ENCODE results near the gene CYTIP.

DNA sequence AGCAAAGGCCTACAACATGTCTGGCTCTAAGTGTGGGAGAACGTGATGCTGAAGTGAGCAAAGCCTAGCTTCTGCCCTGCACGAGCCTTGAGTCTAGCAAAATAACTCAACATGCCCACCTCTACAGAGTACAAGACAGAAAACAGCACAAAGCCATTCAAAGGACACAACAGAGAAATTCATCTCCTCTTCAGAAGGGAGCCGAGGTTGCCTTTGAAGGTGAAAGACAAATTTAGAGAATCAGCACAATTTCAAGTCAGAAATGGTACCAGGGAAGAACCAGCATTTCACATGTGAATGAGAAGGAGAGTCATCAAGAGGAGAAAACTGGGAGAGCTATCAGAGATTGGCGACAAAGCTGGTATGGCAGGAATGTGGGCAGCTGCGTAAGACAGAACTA, 21.7 kb upstream of the CYTIP start:
- TF ChIP-seq EP300 (IDR thresholded peaks at IDR 0.05; ENCODE audit: borderline replicate concordance) (no peak), RAD21 (IDR thresholded peaks at IDR 0.05; ENCODE audit: low read depth) (no peak), REST (IDR thresholded peaks at IDR 0.05; ENCODE audit: low read depth) (no peak), CREB1 (IDR thresholded peaks at IDR 0.05; ENCODE audit: low read depth) (no peak), CEBPB (IDR thresholded peaks at IDR 0.05) (no peak), TAF1 (IDR thresholded peaks at IDR 0.05; ENCODE audit: low read depth) (no peak), FOXM1 (IDR thresholded peaks at IDR 0.05; ENCODE audit: borderline replicate concordance, low read depth) (no peak)
- TF ChIP-seq, protein P1, sequence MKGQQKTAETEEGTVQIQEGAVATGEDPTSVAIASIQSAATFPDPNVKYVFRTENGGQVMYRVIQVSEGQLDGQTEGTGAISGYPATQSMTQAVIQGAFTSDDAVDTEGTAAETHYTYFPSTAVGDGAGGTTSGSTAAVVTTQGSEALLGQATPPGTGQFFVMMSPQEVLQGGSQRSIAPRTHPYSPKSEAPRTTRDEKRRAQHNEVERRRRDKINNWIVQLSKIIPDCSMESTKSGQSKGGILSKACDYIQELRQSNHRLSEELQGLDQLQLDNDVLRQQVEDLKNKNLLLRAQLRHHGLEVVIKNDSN (IDR thresholded peaks at IDR 0.05), result no peak
